SK-MEL-5 (cell line): ENCODE results near the gene KSR2. TPM values are rescaled to one million over a fixed set of nuclear protein-coding genes. Genes with fewer than 3 reads are reported as not detected.

Experiments
- DNase-seq: peaks from one replicate; pipeline ENCODE4 v3.0.0-alpha.2; 2016; ENCODE audit warnings: low read depth, low spot score
- in situ Hi-C: cut with HindIII; loops from 2 replicates; pipeline ENCODE4 v1.10.0; 2016; ENCODE audit warnings: low sequenced_read_pairs, high pct_unique_total_duplicates, low pct_unique_long_range_greater_than_20kb
- total RNA-seq: library from RNA; depleted of rRNA; stranded (reverse); fragments of >200 nt; shearing (Covaris generic); gene quantifications from 2 replicates; pipeline ENCODE4 v1.2.3, GENCODE V29; 2014

KSR2 gene
- total RNA-seq, 1 experiment from 2014 or later: 0.03 TPM

DNA sequence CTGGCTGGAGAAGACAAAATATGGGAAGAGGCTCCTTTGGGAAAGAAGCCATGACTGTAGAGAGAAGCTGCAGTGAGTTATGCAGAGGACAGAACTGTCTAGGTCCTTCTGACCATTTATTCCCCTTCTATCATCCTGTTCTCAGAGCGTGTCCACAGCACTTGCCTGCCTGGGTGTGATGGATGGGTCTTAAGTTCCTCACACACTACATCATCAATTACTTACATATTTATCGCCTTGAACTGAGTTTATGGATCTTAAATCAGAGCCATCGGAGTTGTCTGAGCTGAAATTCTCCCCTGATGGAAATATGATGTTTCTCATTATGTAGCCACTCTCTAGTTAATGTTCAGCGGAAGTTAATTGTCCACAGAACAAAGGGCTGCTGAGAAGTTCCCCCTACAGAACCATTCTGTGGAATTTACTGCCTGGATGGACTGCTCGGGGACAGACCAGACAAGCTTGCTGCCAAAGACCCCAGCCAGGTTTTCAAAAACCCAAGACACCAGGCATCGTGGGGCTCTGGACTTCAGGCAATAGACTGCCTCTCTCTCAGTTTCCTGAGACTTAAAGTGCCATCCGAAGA is 374.9 kb downstream of the KSR2 start:
- DNase-seq: no peak
- in situ Hi-C loops: no loop called here

DNA sequence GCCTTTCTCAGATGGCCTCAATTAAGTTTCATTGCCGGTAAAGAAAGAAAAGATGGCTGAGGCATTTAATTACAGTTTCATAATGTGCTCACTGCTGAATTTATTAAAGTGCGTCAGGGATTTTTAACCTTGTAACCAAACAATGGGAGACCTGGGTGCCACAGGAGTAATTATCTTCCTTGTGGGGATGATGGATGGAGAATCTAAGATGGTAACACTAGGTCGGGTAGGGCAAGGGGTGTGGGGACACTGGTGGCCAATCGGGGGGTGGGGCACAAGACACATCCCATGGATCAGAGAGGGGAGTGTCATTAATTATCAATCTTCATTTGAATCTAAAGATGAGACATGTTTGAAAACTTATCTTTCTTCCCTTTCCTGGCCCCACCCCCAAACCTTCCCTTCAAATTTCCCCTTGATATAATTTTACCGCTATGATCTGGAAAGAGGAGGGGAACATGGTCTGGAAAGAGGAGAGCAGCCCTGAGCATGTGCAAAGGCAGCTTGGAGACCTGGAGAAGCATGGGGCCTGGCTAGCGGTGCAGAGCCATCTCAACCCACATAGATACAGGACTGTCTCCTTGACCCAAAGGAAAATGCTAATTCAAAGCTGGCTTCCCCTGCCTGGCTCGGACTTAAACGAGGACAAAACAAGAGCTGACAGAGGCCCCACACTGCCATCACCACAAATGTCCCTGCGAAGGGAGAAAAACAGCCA is 376.0 kb downstream of the KSR2 start:
- DNase-seq: no peak
- in situ Hi-C loops: no loop called here

GRCh38 chr12:117590999-117591398 is 377.8 kb downstream of the KSR2 start:
- in situ Hi-C loops: no loop called here
- DNase-seq: peak; percentile 34

DNA sequence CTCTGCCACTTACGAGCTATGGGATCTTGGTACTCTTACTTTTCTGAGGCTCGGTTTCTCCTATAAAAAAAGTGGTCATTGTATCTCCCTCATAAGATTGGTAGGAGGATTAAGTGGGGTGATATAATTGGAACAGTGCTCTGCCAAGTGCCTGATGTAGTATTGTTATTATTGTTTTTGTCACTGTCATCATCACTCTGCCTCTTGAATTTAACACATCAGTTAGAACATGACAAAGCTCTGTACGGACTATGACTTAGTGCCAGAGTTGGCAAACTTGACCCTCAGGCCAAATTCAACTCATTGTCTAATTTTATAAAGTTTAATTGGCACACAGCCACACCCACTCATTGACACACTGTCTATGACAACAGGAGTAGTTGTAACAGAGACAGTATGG is 378.4 kb downstream of the KSR2 start:
- no peak for DNase-seq
- in situ Hi-C loops: no loop called here

DNA sequence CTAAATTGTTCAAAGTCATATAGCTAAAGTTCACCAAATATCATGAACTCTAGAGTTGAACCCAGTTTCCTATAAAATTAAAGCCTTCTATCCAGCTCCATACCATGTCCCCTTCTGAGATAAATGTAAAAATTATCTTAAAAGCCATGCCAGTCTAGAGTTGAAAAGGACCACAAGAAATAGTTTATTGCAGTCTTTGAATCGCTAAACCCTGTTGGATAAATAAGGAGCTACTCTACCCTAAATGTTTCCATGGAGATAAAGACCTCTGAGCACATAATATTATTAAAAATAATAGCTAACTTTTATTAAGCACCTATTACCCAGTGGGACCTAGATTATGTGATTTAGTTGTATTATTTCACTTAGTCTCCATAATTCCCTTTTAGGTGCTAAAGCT is 379.8 kb downstream of the KSR2 start:
- DNase-seq: no peak
- in situ Hi-C loops: no loop called here

DNA sequence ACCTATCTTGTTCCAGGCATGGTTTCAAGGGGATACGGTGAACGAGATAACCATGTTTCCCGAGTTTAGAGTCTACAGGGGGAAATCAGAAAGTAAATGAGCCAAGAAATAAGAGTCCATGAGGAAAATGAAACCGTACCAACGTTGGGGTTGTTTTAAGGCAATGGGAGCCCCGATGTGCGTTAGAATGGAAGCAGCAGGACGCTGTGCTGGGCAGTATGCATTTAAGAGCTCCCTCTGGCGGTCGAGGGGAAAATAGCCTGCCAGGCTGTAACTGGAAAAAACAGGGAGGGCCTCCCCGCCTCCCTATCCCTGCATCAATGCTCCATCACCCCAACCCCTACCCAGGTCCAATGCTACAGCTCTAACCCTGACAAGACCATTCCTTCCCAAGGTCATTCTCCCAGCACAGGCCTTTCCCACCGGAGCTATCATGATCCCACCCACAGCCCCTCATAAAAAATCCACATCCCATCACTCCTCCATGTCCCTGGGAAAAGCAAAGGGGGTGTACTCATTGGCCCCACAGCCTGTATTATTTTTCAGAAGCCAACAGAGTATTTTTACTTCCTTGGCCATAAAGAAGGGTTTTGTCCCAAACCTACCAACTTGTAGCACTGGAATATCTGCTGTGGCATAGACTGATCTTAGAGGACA is 381.0 kb downstream of the KSR2 start:
- peak; percentile 66 for DNase-seq
- in situ Hi-C loops: no loop called here

DNA sequence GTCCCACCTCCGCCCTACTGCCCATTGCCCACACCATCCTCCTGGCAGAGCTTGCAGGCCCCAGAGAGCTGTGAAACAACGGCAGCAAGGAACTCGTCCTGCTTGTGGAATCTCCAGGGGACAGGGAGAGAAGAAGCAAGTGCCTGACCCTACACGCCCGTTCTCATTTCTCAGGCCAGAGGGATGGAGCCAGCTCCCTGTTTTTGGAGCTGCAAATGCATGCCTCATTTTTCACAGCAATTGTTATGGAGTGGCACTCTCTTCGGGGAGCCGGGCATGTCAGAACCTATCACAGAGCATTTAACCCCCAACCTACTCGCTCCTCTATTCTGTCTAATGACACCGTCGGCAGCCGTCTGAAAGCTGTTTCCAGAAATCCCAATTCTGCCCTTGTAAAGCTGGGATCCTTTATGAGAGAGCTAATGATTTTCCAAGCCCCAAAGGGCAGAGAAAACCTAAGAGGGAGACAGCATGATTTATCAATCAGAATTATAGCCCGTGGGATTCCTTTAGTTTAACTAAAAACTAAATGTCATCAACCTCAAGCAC is 385.0 kb downstream of the KSR2 start:
- DNase-seq: no peak
- in situ Hi-C loops: no loop called here

GRCh38 chr12:117583092-117583491 is 385.7 kb downstream of the KSR2 start:
- no peak for DNase-seq
- in situ Hi-C loops: no loop called here

- in situ Hi-C loops: no loop called here
- no peak for DNase-seq
Measured at GRCh38 chr12:117582135-117582784, 386.5 kb downstream of the KSR2 start.

DNA sequence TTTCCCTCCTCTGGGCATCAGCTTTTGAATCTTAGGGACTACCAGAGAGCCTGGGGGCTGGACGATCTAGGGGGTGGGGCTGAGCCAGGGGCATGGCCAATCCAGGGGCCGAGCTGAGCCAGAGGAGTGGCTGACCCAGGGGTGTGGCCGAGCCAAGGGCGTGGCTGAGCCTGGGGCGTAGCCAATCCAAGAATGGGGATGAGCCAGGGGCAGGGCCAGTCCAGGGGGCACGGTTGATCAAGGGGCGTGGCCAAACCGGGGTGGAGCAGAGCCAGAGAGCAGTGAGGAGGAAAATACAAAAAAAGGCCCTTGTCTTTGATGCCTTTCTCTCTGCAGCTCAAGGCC is 388.1 kb downstream of the KSR2 start:
- DNase-seq: peak; percentile 77

GRCh38 chr12:117580015-117580717 is 388.6 kb downstream of the KSR2 start:
- no peak for DNase-seq
- in situ Hi-C loops: no loop called here

More for the DNA sequence above, 388.1 kb downstream of the KSR2 start:
- in situ Hi-C loops: no loop called here

DNA sequence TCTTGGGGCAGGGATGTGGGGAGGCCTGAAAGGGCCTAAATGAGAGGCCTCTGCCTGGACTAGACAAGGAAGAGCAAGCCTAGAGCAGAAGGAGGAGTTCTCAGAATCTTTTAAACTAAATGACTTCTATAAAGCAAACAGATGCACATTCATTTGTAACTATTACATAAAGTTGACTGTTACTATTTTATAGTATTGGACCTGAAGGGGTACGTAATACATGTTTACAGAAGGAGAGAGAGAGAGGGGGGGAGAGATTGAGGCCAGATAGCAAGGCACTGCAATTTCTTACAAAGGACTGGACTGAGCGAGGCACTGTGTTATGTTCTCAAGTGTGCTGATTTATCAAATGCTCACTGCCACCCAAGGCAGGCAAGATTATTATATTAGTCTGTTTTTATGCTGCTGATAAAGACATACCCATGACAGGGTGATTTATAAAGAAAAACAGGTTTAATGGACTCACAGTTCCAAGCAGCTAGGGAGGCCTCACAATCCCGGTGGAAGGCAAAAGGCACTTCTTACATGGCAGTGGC is 391.6 kb downstream of the KSR2 start:
- no peak for DNase-seq
- in situ Hi-C loops: no loop called here

- no peak for DNase-seq
- in situ Hi-C loops: no loop called here
Measured at GRCh38 chr12:117576053-117576452, 392.7 kb downstream of the KSR2 start.

- DNase-seq: no peak
- in situ Hi-C loops: no loop called here
Measured at GRCh38 chr12:117574655-117575054, 394.1 kb downstream of the KSR2 start.

GRCh38 chr12:117572755-117573154 is 396.0 kb downstream of the KSR2 start:
- no peak for DNase-seq
- in situ Hi-C loops: no loop called here

DNA sequence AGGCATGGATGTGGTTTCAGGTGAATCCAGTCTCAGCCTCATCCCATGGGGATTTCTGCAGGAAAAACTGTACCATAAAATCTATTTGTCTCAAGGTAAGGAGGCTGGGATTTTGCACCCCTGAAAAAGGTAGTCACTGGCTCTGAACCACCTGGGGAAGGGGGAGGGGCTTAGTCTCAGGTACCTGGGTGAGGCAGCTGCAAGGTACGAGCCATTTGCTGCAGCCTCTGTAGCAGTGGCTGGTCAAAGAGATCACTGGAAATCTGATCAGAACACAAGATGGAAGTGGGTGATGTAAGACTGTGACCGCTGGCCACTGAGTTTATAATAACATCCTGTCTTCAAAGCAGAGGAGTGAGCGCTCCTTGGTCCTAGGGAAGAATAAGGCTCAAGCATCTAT is 397.5 kb downstream of the KSR2 start:
- no peak for DNase-seq
- in situ Hi-C loops: no loop called here

DNA sequence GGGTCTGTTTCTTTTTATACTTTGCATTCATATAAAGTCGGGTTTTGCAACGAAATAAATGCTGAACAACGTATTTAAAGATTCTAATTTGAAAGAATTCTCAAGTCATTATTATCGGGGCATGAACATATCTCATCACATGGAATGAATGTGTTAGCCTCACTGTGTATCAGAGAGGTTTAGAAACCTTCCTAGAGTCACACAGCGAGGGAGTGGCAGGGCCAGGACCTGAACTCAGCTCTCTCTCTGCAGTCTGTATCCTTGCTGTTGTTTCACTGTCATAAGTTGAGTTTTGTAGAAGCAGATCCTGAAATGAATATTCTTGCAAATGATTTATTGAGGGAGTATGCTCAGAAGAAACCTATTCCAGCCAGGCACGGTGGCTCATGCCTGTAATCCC is 398.2 kb downstream of the KSR2 start:
- in situ Hi-C loops: no loop called here
- DNase-seq: no peak
